Peyer's patch (tissue), 4 donors: ENCODE data around the gene FAM174C.

Experiments
- CTCF ChIP-seq, 6 experiments: fragments of 450-650 bp in 4 of 6; fragments of 200-600 bp in 2 of 6; sonication (generic) in 1 of 6; IDR thresholded peaks; one replicate each; pipeline ENCODE4 v1.5.1; 2017 to 2019; ENCODE audit warnings: antibody characterized with exemption in 6 of 6, mild to moderate bottlenecking in 3 of 6, moderate library complexity in 1 of 6
- POLR2A ChIP-seq, 2 donors: fragments of 450-650 bp; IDR thresholded peaks; one replicate each; pipeline ENCODE4 v1.5.1; 2017; ENCODE audit warnings: antibody characterized with exemption in 2 of 2, mild to moderate bottlenecking in 2 of 2, moderate library complexity in 2 of 2

- no peak for TF ChIP-seq CTCF (IDR thresholded peaks at IDR 0.05)
- TF ChIP-seq POLR2A (IDR thresholded peaks at IDR 0.05) = no peak
These were observed 9.8 kb downstream of the FAM174C start for GRCh38 chr19:1284979-1285736.
